Prostate gland (tissue), 2 donors: ENCODE measurements around the gene SOD2.

Experiments used
- POLR2A ChIP-seq: fragments of 450-650 bp; IDR thresholded peaks from one replicate; pipeline ENCODE4 v1.6.1; 2016; ENCODE audit warnings: antibody characterized with exemption, mild to moderate bottlenecking
- POLR2AphosphoS5 ChIP-seq: sonication (generic); formaldehyde crosslinking; IDR thresholded peaks from one replicate; pipeline ENCODE4 v1.6.1; 2017; ENCODE audit warnings: antibody characterized with exemption
- TF ChIP-seq, protein P1 (sequence below), 4 experiments: fragments of 200-600 bp in 2 of 4; fragments of 450-650 bp in 2 of 4; sonication (generic) in 2 of 4; IDR thresholded peaks; 1 replicate in 3 of 4; 2 replicates in 1 of 4; pipeline ENCODE4 v1.5.1; 2016 to 2019; ENCODE audit warnings: antibody characterized with exemption in 4 of 4, mild to moderate bottlenecking in 2 of 4, moderate library complexity in 2 of 4

DNA sequence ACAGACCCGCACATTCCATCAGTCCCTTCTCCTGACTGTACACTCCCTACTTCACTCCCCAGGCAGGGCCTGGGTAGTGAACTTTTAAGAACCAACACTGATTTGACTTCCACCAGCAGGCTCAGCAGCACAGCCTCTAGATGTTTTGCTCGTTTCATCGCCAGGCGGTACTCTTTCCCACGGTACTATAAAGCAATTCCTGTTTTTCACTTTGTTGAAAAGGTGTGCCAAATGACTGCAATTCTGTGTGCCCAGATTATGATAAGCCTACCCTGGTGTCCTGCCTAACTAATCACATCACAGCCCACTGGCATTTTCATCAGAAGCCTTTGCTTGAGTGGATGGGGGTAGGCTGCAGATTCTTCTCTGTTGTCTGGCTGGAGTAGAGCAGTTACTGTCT lies 21.4 kb upstream of the SOD2 start:
- no peak for TF ChIP-seq POLR2A
- TF ChIP-seq POLR2AphosphoS5 = no peak
- TF ChIP-seq, protein P1, sequence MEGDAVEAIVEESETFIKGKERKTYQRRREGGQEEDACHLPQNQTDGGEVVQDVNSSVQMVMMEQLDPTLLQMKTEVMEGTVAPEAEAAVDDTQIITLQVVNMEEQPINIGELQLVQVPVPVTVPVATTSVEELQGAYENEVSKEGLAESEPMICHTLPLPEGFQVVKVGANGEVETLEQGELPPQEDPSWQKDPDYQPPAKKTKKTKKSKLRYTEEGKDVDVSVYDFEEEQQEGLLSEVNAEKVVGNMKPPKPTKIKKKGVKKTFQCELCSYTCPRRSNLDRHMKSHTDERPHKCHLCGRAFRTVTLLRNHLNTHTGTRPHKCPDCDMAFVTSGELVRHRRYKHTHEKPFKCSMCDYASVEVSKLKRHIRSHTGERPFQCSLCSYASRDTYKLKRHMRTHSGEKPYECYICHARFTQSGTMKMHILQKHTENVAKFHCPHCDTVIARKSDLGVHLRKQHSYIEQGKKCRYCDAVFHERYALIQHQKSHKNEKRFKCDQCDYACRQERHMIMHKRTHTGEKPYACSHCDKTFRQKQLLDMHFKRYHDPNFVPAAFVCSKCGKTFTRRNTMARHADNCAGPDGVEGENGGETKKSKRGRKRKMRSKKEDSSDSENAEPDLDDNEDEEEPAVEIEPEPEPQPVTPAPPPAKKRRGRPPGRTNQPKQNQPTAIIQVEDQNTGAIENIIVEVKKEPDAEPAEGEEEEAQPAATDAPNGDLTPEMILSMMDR (IDR thresholded peaks at IDR 0.05) = no peak
